Measurements from ENCODE around the gene LCAT.
A peak's percentile ranks its signal among the peaks of the same experiment; 100 is the strongest.
"Not testable (repeated sequence)": the region's sequence is repeated elsewhere in the genome, so short reads cannot be mapped to it uniquely, and the experiment has no call there.

The LCAT gene

DNA sequence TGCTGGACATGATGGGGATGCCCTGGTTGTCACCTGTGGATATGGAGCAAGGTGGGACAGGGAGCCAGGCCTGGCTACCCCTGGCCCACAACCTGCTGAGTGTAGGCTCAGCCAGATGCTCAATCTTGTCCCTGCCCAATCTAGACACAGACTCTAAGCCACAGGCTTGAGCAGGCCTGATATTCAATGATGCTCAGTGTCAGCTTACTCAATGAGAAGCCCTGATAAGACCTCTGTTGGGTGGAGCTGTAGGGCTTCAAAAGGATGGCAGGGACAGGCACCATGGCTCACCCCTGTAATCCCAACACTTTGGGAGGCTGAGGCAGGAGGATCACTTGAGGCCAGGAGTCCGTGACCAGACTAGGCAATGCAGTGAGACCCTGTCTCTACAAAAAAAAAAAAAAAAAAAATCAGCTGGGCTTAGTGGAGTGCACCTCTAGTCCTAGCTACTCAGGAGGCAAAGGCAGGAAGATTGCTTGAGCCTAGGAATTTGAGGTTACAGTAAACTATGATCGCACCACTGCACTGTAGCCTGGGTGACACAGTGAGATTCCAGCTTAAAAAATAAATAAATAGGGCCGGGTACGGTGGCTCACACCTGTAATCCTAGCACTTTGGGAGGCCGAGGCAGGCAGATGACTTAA, 3.4 kb downstream of the LCAT start:
- H3K4me3 ChIP-seq (replicated peaks; ENCODE audit: insufficient read depth, low read length), result no peak overlapping the region
- TF ChIP-seq SPI1 (IDR thresholded peaks at IDR 0.05; ENCODE audit: borderline replicate concordance, low read depth) (no peak), GABPA (IDR thresholded peaks at IDR 0.05; ENCODE audit: low read depth) (no peak), POLR2AphosphoS5 (IDR thresholded peaks at IDR 0.05; ENCODE audit: low read depth) (no peak)
- TF ChIP-seq, protein P1, sequence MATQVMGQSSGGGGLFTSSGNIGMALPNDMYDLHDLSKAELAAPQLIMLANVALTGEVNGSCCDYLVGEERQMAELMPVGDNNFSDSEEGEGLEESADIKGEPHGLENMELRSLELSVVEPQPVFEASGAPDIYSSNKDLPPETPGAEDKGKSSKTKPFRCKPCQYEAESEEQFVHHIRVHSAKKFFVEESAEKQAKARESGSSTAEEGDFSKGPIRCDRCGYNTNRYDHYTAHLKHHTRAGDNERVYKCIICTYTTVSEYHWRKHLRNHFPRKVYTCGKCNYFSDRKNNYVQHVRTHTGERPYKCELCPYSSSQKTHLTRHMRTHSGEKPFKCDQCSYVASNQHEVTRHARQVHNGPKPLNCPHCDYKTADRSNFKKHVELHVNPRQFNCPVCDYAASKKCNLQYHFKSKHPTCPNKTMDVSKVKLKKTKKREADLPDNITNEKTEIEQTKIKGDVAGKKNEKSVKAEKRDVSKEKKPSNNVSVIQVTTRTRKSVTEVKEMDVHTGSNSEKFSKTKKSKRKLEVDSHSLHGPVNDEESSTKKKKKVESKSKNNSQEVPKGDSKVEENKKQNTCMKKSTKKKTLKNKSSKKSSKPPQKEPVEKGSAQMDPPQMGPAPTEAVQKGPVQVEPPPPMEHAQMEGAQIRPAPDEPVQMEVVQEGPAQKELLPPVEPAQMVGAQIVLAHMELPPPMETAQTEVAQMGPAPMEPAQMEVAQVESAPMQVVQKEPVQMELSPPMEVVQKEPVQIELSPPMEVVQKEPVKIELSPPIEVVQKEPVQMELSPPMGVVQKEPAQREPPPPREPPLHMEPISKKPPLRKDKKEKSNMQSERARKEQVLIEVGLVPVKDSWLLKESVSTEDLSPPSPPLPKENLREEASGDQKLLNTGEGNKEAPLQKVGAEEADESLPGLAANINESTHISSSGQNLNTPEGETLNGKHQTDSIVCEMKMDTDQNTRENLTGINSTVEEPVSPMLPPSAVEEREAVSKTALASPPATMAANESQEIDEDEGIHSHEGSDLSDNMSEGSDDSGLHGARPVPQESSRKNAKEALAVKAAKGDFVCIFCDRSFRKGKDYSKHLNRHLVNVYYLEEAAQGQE (IDR thresholded peaks at IDR 0.05; ENCODE audit: insufficient replicate concordance, low read depth), result no peak
- TF ChIP-seq, protein P2, sequence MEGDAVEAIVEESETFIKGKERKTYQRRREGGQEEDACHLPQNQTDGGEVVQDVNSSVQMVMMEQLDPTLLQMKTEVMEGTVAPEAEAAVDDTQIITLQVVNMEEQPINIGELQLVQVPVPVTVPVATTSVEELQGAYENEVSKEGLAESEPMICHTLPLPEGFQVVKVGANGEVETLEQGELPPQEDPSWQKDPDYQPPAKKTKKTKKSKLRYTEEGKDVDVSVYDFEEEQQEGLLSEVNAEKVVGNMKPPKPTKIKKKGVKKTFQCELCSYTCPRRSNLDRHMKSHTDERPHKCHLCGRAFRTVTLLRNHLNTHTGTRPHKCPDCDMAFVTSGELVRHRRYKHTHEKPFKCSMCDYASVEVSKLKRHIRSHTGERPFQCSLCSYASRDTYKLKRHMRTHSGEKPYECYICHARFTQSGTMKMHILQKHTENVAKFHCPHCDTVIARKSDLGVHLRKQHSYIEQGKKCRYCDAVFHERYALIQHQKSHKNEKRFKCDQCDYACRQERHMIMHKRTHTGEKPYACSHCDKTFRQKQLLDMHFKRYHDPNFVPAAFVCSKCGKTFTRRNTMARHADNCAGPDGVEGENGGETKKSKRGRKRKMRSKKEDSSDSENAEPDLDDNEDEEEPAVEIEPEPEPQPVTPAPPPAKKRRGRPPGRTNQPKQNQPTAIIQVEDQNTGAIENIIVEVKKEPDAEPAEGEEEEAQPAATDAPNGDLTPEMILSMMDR (IDR thresholded peaks at IDR 0.05; ENCODE audit: insufficient read depth, low read length), result no peak
- DNase-seq (ENCODE audit: low read depth in 1 of 2, low spot score in 1 of 2), result no peak
- no peak overlapping the region for H3K27ac ChIP-seq (replicated peaks)
- no peaks in the 10 kb centered on the region for H3K27me3 ChIP-seq (ENCODE audit: insufficient read depth, poor library complexity, severe bottlenecking)

DNA sequence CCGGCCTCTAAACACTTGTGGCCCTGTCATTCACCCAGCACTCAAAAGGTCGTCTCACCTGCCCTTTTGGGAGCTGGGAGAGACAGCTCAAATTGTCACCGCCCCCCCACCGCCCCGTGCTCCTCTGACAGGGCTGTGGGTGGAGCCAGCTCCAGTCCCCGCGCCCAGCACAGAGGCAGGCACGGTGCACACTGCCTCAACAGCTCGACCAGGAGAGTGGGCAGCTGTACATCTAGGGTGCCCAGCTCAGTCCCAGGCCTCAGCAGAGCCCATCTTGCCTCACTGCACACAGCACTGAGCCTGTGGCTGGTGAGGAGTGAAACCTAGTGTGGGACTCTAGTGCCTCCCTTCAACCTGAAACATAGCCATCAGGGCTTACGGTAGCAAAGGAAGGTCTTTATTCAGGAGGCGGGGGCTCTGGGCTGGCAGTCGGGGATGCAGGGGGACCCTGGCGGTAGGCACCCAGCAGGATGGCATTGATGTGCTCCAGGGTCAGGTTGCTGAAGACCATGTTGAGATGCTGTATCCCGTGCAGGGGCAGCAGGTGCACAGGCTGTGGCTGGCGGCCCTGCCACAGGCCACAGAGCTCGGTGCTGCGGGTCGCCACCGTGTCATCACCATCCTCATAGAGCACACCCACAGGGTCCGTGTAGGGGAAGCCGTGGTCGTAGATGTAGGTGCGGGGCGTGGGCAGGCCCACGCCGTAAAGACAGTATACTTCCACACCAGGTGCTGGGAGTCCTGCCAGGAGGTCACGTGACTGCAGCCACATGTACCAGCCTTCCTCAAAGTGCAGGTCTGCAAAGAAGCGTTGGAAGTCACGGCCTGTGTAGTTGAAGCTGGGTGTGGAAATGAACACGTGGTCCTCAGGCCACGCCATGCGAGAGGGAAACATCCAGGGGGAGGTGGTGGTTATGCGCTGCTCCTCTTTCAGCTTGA, 4.1 kb downstream of the LCAT start:
- Histone ChIP-seq H3K27ac (replicated peaks) (no peak overlapping the region), H3K4me3 (replicated peaks; ENCODE audit: insufficient read depth, low read length) (no peak overlapping the region), H3K27me3 (ENCODE audit: insufficient read depth, poor library complexity, severe bottlenecking) (no peaks in the 10 kb centered on the region)
- peak; percentile 65 to 76 for DNase-seq (ENCODE audit: low read depth in 1 of 2, low spot score in 1 of 2)
- TF ChIP-seq POLR2AphosphoS5 (IDR thresholded peaks at IDR 0.05; ENCODE audit: low read depth), result peak; percentile 54; the same call in 1 of the 2 replicates
- no peak for TF ChIP-seq GABPA (IDR thresholded peaks at IDR 0.05; ENCODE audit: low read depth)

DNA sequence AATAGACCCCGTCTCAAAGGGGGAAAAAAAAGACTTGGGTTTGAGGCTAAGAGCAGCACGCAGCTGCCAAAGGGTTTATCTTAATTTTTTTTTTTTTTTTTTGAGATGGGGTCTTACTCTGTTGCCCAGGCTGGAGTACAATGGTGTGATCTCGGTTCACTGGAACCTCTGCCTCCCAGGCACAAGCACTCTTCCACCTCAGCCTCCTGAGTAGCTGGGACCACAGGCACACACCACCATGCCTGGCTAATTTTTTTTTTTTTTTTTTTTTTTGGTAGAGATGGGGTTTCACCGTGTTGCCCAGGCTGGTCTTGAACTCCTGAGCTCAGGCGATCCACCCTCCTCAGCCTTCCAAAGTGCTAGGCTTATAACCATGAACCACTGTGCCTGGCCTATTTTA, 6.2 kb downstream of the LCAT start:
- not testable (repeated sequence) for H3K27me3 ChIP-seq (ENCODE audit: insufficient read depth, poor library complexity, severe bottlenecking); DNase-seq (ENCODE audit: low read depth in 1 of 2, low spot score in 1 of 2); H3K27ac ChIP-seq (replicated peaks); H3K4me3 ChIP-seq (replicated peaks; ENCODE audit: insufficient read depth, low read length)

DNA sequence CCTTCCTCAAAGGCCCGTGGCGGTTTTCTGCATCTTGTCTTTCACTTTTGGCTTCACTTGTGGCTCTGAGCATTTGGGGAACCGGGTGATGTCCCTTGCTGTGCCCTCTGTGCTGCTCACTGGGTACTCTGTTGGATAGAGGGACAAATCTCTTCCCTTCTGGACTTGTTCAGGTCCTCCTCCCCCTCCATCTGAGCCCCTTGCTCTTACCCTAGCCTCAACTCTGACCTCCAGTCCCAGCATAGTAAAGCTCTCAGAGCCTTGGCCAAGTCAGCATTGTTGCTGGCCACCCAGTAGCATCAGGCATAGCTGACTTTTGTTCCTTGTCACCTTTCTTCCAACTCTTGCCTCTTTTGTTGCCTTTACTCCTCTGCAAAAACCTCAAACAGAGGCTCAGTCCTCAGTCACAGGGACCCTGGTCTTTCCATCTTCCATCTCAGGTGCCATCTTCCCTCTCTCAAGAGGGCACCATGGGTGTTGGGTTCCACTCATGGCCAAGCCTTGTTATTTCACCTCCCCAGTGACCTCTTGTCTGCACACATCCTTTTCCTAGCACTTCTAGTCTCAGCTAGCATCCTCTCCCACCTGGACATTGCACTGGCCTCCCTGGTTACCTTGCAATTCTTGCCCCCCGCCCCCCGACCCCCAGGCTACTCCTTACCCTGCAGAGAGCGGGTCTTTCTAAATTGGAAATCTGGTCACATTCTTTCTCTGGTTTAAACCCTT, 6.9 kb downstream of the LCAT start:
- peak overlapping the region; percentile 94 for H3K4me3 ChIP-seq (replicated peaks; ENCODE audit: insufficient read depth, low read length)
- H3K27ac ChIP-seq (replicated peaks), result peak overlapping the region; percentile 94
- H3K27me3 ChIP-seq (ENCODE audit: insufficient read depth, poor library complexity, severe bottlenecking), result no peaks in the 10 kb centered on the region
- DNase-seq (ENCODE audit: low read depth in 1 of 2, low spot score in 1 of 2), result peak; percentile 54 to 93
- TF ChIP-seq, protein P1 (IDR thresholded peaks at IDR 0.05; ENCODE audit: insufficient replicate concordance, low read depth), result no peak
- TF ChIP-seq, protein P2 (IDR thresholded peaks at IDR 0.05; ENCODE audit: insufficient read depth, low read length), result no peak
- TF ChIP-seq POLR2AphosphoS5 (IDR thresholded peaks at IDR 0.05; ENCODE audit: low read depth) (no peak), SPI1 (IDR thresholded peaks at IDR 0.05; ENCODE audit: borderline replicate concordance, low read depth) (peak; percentile 76; the same call in 1 of the 2 replicates), GABPA (IDR thresholded peaks at IDR 0.05; ENCODE audit: low read depth) (no peak)
